Testis (tissue), 3 donors: ENCODE data around the gene SLC66A1. TPM values are rescaled to one million over a fixed set of nuclear protein-coding genes. Genes with fewer than 3 reads are reported as not detected.

Source experiments
- DNase-seq: peaks from one replicate; pipeline ENCODE4 v3.0.0-alpha.2; 2019
- H3K27ac ChIP-seq, 2 donors: fragments of 200-600 bp; sonication (generic); one replicate each; pipeline ENCODE4 v1.5.1; 2019
- H3K27me3 ChIP-seq: fragments of 200-600 bp; sonication (generic); one replicate; pipeline ENCODE4 v1.5.1; 2019
- H3K36me3 ChIP-seq: fragments of 200-600 bp; sonication (generic); one replicate; pipeline ENCODE4 v1.5.1; 2017; ENCODE audit warnings: low read depth; ENCODE audit errors: missing control alignments
- H3K4me1 ChIP-seq: fragments of 200-600 bp; sonication (generic); one replicate; pipeline ENCODE4 v1.5.1; 2019
- H3K4me3 ChIP-seq, 2 donors: fragments of 200-600 bp; sonication (generic); one replicate each; pipeline ENCODE4 v1.5.1; 2017 to 2019
- H3K9me3 ChIP-seq: fragments of 200-600 bp; sonication (generic); one replicate; pipeline ENCODE4 v1.5.1; 2017
- CTCF ChIP-seq, 3 experiments: fragments of 450-650 bp in 2 of 3; fragments of 200-600 bp in 1 of 3; sonication (generic) in 1 of 3; IDR thresholded peaks; one replicate each; pipeline ENCODE4 v1.5.1; 2016 to 2019; ENCODE audit warnings: antibody characterized with exemption in 3 of 3, mild to moderate bottlenecking in 2 of 3, moderate library complexity in 1 of 3
- POLR2A ChIP-seq: fragments of 450-650 bp; IDR thresholded peaks from one replicate; pipeline ENCODE4 v1.6.1; 2017; ENCODE audit warnings: antibody characterized with exemption, mild to moderate bottlenecking, moderate library complexity
- WGBS, 2 donors: methylation state at CpG; one replicate each; pipeline ENCODE4 v1.1.5; 2018; 5-methylcytosine and 5-hydroxymethylcytosine counted together
- intact Hi-C: fragments of 100-400 bp; cut with DNase I; formaldehyde crosslinking; loops from one replicate; pipeline ENCODE4 v1.15.1; 2023; ENCODE audit warnings: low total_unique reads
- polyA plus RNA-seq: library from polyadenylated mRNA; stranded (reverse); fragments of 350-450 nt; fragmentation: Illumina TruSeq; extraction: RNeasy Lipid Tissue Mini Kit (QIAGEN cat#74804); gene quantifications from one replicate; pipeline ENCODE4 v1.2.3, GENCODE V29; 2014; ENCODE audit warnings: low read depth, low replicate concordance; ENCODE audit not compliant: insufficient read depth
- total RNA-seq, 2 donors: library from RNA; depleted of rRNA; stranded (reverse); fragments of >200 nt; gene quantifications; one replicate each; pipeline ENCODE4 v1.2.3, GENCODE V29; 2016

SLC66A1 gene
- total and polyA plus RNA-seq, 3 donors from 2014 or later = 27.9 to 66.0 (median 61.1) TPM

GRCh38 chr1:19359357-19359756 is 47.2 kb downstream of the SLC66A1 start:
- DNase-seq = no peak
- TF ChIP-seq CTCF (IDR thresholded peaks at IDR 0.05) = no peak
- TF ChIP-seq POLR2A = no peak
- intact Hi-C loops = no loop called here
- Histone ChIP-seq H3K9me3 (no peaks in the 10 kb centered on the region), H3K27ac (no peak overlapping the region), H3K27me3 (no peaks in the 10 kb centered on the region), H3K4me3 (no peak overlapping the region), H3K4me1 (peaks cover 25% of the 10 kb centered on the region), H3K36me3 (no peaks in the 10 kb centered on the region)
- 78 to 88% methylated on average over 11 of the region's 11 CpGs for WGBS, 2 donors

GRCh38 chr1:19360016-19360415 is 47.9 kb downstream of the SLC66A1 start:
- Histone ChIP-seq H3K27ac (no peak overlapping the region), H3K27me3 (no peaks in the 10 kb centered on the region), H3K36me3 (no peaks in the 10 kb centered on the region), H3K4me1 (peaks cover 30% of the 10 kb centered on the region), H3K9me3 (no peaks in the 10 kb centered on the region), H3K4me3 (no peak overlapping the region)
- 59 to 61% methylated on average over 6 of the region's 6 CpGs for WGBS, 2 donors
- intact Hi-C loops = no loop called here
- TF ChIP-seq CTCF (IDR thresholded peaks at IDR 0.05) (no peak), POLR2A (no peak)
- DNase-seq = no peak

- 60 to 78% methylated on average over 11 of the region's 11 CpGs for WGBS, 2 donors
- H3K4me1 ChIP-seq = peaks cover 33% of the 10 kb centered on the region
- TF ChIP-seq POLR2A (no peak), CTCF (IDR thresholded peaks at IDR 0.05) (no peak)
Observed at GRCh38 chr1:19360432-19360831, 48.3 kb downstream of the SLC66A1 start.

GRCh38 chr1:19360843-19361610 is 48.9 kb downstream of the SLC66A1 start:
- Histone ChIP-seq H3K27ac (no peak overlapping the region), H3K36me3 (no peaks in the 10 kb centered on the region), H3K27me3 (no peaks in the 10 kb centered on the region), H3K4me1 (peaks cover 38% of the 10 kb centered on the region), H3K9me3 (no peaks in the 10 kb centered on the region), H3K4me3 (no peak overlapping the region)
- no peak for DNase-seq
- WGBS, 2 donors = 82 to 83% methylated on average over 18 of the region's 18 CpGs
- intact Hi-C loops = no loop called here
- TF ChIP-seq CTCF (IDR thresholded peaks at IDR 0.05) (no peak), POLR2A (no peak)

More at GRCh38 chr1:19360432-19360831, 48.3 kb downstream of the SLC66A1 start:
- Histone ChIP-seq H3K9me3 (no peaks in the 10 kb centered on the region), H3K27me3 (no peaks in the 10 kb centered on the region), H3K4me3 (no peak overlapping the region), H3K36me3 (no peaks in the 10 kb centered on the region), H3K27ac (no peak overlapping the region)
- no peak for DNase-seq
- intact Hi-C loops = no loop called here
